NT2/D1 (cell line): ENCODE measurements around the gene SEC61A2.

Source experiments
- SUZ12 ChIP-seq: IDR thresholded peaks from 2 replicates; pipeline ENCODE4 v1.6.1; 2011; ENCODE audit not compliant: insufficient read length, insufficient read depth; ENCODE audit errors: extremely low read depth
- ZNF274 ChIP-seq: IDR thresholded peaks from 2 replicates; pipeline ENCODE4 v1.6.1; 2011; ENCODE audit warnings: mild to moderate bottlenecking, low read depth, low read length

- TF ChIP-seq ZNF274 = no peak
- TF ChIP-seq SUZ12 = no peak
Measured at GRCh38 chr10:12158111-12158510, 28.6 kb downstream of the SEC61A2 start.
